ENCODE results near the gene CKMT2. TPM values are rescaled to one million over a fixed set of nuclear protein-coding genes. Genes with fewer than 3 reads are reported as not detected.

CKMT2 gene
- total RNA-seq (ENCODE audit: low replicate concordance) = 2.5 and 12.8 TPM in 2 replicates

DNA sequence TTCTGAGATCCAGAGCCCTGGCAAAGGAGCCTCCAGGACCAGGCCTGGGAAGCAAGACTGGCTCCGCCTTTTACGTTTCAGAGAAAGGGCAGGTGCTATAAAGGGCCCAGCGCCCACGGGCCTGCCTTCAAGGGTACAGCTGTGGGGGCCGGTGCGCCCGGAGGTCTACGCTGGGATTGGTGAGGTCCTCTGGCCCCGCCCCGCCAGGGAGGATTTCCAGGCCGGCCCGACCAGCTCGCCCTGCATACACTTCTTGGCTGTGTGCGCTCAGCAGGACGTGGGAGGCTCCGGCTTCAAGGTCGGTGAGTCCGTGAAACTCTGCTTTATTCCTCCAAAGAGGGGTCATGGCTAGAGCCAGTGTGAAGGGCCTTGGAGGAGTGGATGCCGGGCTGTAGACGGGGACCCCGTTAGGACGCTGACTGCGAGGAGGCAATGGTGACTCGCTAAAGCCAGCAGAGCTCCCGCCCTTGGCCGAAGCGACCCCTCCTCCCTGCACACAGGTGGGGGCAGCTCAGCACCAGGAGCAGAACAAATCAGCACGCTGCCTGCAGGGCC, at the start of gene CKMT2:
CKMT2 (plus strand) TSS at position 243 of the 555 bp plus-strand sequence. CDS start 17,811 bp downstream, outside the sequence.

DNA sequence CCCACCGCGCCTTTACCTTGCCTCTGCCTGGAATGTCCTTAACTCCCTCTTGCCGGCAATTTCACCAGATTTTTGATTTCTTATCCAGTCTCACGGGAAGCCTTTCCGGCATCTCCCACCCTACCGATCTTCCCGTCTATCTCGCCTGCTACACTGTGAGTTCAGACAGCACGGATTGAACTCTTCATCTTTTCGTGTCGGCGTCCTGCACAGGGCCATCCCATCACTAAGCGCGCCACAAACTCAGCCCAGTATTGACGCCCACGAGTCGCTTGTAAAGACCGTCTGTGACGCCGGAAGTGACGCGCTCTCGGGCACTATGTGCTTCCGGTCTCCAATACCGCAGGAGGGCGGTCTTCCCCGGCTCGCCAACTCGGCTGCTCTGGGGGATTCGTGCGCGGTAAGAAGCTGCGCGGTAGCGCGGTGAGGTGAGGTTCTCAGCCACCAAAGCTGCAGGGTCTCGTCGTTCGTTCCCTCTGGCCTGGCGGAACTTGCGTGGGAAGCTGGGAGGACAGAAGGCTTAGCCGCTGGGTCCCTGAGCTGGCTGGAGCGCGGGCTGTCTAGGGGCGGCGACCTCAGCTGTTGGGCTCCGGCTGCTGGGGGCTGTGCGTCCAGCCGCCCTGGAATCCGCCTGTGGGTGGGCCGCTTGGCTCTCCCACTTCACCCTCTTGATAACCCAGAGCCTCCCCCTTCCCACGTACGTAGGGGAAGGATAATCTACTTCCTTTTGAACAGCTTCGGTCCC, 68.3 kb downstream of the CKMT2 start, which contains the start of gene ZCCHC9:
ZCCHC9 (plus strand) TSS at position 317 of the 745 bp plus-strand sequence. CDS start 3,171 bp downstream, outside the sequence.

Other genes starting within 250 kb of the CKMT2 start
- 15.3 and 15.9 TPM in 2 replicates for gene ZCCHC9, start 68.3 kb downstream of the CKMT2 start, total RNA-seq (ENCODE audit: low replicate concordance)
- gene ACOT12, start 160.8 kb downstream of the CKMT2 start, total RNA-seq (ENCODE audit: low replicate concordance) = not detected in 2 replicates